Measurements from ENCODE around the gene KCNIP3.
"Not testable (repeated sequence)": the region's sequence is repeated elsewhere in the genome, so short reads cannot be mapped to it uniquely, and the experiment has no call there.

Gene KCNIP3

GRCh38 chr2:95349568-95350322, 52.6 kb downstream of the KCNIP3 start:
- no peak for DNase-seq

DNA sequence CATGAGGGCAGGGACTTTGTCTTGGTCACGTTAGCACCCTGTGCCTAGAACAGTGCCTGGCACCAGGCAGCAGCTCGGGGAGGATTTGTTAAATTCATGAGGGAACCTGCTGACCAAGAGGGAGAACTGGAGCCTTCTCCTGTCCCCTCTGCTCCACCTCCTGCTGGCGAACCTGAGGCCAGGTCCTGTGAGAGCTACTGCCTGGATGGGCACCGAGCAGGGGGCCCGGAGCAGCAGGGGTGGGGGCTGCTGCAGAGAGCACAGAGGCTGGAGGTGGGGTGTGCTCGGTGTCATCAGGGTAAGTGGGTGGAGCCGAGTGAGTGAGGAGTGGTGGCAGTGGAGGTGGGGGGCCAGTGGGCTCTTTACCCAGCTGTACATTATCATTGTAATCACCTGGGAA, 53.2 kb downstream of the KCNIP3 start:
- DNase-seq, result no peak

DNA sequence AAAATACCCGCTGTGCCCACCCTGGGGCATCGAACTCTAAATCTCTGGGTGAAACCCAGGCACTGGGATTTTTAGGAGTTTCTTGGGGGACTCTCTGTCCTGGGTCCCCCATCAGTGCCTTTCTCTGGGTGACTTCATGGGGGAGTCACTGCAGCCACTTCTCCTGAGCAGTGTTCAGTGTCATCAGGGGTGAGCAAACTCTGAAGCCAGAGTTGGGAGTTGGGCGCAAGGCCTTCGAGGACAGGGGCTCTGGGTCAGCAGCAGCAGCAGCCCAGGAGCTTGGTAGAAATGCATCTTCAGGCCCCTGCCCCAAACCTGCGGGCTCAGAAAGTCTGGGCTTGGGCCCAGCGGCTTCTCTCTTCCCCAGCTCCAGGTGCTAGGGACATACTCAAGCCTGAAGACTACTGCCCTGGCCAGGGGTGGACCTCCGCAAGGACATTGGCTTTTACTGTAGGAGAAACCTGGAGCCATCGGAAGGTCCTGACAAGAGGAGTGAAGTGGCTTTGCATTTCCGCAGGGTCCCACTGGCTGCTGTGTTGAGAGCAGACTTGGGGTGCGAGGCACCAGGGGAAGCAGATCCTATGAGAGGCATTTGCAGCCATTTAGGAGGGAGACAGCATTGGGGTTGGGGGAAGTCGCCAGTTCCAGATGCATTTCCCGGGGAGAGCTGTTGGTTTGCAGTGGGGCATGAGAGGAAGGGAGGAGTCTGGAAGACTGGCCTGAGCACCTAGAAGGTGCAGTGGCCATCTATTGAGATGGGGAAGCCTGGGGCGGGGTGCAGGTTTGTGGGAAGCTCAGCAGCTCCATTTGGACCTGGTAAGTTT, 53.8 kb downstream of the KCNIP3 start:
- DNase-seq, result no peak

DNA sequence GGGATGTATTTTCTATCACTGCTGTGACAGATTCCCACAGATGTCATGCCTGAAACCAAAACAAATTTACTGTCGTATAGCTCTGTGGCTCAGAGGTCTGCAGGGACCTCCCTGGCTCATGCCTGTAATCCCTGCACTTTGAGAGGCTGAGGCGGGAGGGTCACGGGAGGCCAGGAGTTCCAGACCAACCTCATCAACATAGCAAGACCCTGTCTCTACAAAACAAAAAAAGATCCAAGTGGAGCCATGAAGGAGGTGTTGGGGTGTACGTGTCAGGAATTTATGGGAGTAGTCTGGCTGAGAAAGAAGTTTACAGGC, 54.4 kb downstream of the KCNIP3 start:
- DNase-seq, result no peak

DNA sequence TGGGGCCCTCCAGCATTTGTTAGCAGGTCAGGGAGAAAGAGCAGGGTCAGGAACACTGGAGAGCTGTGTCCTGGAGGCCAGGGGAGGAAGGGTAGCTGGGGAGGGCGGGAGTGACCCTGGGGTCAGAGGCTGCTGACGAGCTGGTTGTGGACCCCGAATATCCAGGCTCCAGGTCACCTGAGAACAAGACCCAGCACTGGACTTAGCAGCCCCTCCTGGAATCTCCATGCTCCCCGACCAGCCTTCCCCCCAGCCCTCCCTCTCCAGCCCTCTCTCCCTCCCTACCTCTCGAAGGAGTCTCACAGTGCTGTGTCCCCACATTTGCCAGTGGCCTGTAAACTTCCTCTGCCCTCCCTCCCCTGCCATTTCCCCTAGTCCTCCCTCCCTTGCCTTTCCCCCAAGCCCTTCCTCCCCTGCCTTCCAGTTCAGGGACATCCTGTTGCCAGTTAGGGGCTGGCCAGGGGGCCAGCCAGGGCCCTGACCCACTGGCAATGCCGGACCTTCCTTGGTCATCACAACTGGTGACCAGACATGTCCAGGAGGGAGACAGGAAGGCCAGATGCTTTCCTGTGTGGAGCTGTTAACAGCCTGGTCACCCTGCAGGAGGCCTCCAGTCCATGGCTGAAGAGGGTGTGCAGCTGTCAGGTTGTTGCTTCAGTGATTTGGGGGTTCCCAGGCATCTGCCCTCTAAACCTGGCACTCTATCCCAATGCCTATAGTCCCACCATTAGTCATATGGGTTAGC, 55.3 kb downstream of the KCNIP3 start:
- no peak for DNase-seq

DNA sequence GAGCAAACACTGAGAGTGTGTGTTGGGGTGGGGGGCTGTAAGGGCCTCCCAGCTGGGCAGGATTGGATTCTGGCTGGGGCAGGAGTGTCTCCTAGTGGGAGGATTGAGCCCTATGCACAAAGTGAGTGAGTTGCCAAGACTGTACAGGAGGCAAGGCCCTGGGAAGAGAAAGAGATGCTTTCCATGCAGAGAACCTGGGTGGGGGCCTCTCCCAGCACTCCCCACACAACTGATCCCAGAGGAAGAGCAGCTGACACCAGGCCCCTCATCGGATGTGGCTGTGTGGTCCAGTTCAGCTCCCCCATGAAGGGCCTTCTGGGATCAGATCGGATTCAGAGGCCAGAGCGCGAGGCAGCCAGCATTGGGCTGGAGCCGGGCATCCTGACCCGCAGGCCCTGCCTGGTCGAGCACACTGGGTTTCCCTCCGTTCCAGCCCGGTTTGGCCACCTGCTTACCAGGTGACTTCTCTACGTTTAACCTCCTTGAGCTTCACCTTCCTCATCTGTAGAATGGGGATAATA, 56.0 kb downstream of the KCNIP3 start:
- no peak for DNase-seq

- DNase-seq, result no peak
Measured at GRCh38 chr2:95353613-95354468, 56.7 kb downstream of the KCNIP3 start.

DNA sequence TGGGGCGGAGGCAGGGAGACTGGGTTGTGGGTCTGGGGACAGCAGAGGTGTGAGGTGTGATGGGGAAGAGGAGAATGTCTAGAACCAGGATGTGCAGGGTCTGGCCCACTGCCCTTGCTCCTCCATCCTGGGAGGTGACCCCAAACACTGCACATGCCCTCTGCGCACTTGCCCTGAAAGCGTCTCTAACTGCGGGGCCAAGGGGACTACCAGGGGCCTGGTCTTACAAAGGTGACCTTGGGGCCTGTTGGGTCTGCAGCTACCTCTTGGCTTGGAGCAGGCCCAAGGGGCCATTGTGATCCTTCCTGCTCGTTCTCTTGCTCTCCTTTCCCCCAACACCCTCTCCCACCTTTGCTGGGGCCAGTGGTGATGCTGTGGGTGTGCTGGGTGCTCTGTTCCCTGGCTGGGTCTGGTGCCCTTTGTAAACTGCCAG, 57.3 kb downstream of the KCNIP3 start:
- no peak for DNase-seq

DNA sequence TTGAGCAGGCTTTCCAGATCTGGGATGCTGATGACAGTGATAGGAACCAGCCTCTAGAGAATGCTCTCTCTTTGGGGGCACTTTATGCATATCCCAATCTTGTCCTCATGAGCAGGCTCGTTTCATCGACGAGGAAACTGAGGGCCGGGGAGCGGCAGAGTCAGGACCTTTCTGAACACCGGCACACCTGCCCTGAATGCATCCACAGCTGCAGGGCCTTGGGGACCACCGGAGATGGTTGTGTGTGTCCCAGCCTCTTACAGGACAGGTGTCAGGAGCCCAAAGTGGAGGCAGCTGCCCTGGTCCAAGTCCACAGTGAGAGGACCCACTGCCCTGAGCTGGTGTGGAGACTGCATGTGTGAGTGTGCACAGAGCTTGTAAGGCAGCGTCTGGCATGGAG, 57.8 kb downstream of the KCNIP3 start:
- DNase-seq, result no peak

DNA sequence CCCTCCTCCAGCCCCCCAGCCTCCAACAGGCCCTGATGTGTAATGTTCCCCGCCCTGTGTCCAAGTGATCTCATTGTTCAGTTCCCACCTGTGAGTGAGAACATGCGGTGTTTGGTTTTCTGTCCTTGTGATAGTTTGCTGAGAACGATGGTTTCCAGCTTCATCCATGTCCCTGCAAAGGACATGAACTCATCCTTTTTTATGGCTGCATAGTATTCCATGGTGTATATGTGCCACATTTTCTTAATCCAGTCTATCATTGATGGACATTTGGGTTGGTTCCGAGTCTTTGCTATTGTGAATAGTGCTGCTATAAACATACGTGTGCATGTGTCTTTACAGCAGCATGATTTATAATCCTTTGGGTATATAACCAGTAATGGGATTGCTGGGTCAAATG, 58.3 kb downstream of the KCNIP3 start:
- DNase-seq, result not testable (repeated sequence)

GRCh38 chr2:95356821-95357700, 59.9 kb downstream of the KCNIP3 start:
- no peak for DNase-seq

DNA sequence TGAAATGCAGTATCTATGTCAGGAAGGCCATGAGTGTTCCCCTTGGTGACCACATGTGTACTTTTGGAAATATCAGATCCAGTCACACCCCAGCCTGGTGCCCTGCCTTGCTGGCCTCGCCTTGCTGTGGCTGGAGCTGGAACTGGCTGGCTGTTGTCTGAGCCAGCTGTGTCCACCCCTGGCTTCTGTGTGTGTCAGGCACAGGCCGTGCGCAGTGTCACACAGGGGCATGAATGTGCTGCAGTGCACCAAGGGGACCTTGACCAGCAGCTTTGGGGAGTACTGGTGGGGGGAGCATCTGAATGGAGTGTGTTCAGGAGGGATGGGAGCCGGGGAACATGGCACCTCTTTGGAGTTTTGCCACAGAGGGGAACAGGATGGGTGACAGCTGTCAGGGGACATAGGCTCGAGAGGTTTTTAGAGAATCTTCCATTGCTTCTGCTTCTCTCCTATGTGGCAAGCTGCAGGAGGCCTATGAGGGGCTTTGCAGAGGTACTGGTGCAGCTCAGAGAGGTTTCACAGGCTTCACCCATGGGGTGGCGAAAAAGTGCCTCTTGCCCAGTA, 60.7 kb downstream of the KCNIP3 start:
- DNase-seq, result no peak

- no peak for DNase-seq
Measured at GRCh38 chr2:95359031-95359430, 61.9 kb downstream of the KCNIP3 start.

DNA sequence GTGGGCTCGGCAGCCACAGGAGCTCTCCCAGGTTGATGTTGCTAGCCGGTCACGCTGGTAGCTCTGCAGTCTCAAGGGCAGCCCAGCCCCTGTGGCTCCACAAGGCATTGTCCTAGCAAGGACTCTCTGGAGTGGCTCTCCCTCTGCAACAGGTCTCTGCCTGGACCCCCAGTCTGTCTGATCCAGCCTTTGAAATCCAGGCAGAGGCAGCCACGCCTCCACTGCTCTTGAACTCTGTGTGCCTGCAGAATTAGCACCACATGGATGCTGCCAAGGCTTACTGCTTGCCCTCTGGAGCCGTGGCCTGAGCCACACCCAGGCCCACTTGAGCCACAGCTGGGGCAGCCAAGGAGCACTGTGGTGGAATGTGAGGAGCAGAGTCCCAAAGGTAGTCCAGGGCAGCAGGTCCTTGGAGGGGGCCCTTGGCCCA, 62.4 kb downstream of the KCNIP3 start:
- no peak for DNase-seq

DNA sequence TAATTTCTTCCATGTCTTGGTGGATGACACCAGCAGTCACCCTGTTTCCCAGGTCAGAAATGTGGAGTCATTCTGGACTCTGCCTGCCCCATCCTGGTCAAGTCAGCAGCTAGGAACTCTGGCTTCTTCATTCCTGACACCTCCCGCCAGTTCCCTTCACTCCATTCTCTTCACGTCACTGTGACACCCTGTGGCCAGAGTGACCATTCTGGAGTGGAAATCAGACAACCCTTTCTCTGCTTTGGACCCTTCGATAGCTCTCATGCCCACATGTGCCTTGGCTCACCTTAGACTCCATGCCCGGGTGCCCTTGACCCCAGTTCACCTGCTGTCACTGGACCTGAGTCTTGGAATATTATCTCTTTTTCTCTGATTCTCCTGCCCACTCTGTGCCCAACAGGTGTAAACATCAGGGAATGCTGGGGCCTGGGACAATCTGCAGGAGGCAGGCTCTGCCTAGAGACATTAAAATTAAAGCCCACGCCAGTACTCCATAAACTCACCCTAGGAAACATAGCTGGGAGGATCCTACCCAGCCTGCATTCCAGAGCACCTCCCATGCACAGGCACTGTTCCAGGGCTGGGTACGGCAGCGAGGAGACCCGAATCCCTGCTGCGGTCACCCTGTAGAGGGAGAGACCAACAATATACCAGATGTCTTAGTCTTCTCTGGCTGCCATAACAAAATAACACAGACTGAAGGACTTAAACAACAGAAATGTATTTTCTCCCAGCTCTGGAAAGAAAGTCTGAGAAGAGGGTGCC, 64.3 kb downstream of the KCNIP3 start:
- no peak for DNase-seq

- no peak for DNase-seq
Measured at GRCh38 chr2:95362486-95362885, 65.3 kb downstream of the KCNIP3 start.

- no peak for DNase-seq
Measured at GRCh38 chr2:95366514-95366913, 69.4 kb downstream of the KCNIP3 start.

- DNase-seq, result no peak
Measured at GRCh38 chr2:95372216-95372829, 75.2 kb downstream of the KCNIP3 start.

GRCh38 chr2:95372845-95373244, 75.7 kb downstream of the KCNIP3 start:
- no peak for DNase-seq

DNA sequence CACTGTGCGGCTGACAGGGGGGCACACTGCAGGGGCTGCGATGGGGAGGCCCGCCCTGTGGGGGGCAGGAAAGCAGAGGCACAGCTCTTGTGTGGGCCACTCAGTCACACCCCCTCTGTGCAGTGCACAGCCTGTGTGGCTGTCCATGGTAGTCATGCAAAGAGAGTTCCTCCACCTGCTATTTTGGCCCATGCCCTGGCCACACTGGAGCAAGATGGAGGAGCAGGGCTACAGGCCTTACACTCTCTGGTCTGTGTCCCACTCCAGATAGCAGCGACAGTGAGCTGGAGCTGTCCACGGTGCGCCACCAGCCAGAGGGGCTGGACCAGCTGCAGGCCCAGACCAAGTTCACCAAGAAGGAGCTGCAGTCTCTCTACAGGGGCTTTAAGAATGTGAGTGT, 76.9 kb downstream of the KCNIP3 start:
- no peak for DNase-seq

Measured in stimulated activated CD4-positive, alpha-beta T cell treated with anti-CD3 and anti-CD28 coated beads, Interleukin-12 subunit alpha, Interleukin-12 subunit beta, amount 100 ng/mL, for 4 hours (primary cell).